ENCODE measurements around the gene COMT.
"Not testable (repeated sequence)": the region's sequence is repeated elsewhere in the genome, so short reads cannot be mapped to it uniquely, and the experiment has no call there.

COMT gene

DNA sequence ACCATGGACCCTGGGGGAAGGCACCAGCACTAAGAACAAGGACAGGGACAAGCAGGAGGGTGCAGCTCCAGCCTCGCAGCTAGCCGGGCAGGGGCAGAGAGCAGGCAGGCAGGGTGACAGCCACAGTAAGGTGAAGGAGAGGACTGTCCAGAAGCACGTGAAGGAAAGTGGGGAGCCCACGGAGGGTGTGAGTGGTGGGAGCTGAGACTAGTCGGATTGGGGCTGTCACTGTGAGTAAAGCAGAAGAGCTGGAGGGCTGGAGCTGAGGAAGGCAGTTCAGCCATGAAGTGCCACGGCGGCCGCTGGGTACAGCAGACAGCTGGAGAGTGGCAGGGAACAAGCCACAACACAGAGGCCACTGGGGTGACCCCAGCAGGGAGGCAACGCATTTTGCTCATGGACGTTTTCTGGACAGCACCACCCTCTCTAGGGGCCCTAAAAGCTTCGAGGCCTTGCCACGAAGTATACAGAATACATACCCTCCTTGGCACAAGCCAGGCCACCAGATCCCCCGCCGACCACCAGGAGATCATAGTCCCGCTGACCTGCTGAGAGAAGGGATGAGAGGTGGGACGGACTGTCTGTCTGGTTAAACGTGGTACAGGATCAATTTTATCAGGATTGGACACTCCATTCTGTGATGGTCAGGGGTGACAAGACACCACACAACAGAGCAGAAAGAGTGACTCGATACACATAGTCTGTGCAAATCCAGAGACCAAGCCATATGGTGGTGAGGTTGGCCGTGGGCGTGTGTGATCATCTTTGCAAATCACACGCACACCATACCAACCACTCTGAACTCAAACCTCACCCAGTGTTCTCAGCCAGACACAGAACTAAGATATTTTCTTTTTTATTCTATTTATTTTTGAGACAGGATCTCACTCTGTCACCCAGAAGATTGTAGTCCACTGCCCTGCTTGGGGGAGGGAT is 10.8 kb upstream of the COMT start:
- no peak for DNase-seq

DNA sequence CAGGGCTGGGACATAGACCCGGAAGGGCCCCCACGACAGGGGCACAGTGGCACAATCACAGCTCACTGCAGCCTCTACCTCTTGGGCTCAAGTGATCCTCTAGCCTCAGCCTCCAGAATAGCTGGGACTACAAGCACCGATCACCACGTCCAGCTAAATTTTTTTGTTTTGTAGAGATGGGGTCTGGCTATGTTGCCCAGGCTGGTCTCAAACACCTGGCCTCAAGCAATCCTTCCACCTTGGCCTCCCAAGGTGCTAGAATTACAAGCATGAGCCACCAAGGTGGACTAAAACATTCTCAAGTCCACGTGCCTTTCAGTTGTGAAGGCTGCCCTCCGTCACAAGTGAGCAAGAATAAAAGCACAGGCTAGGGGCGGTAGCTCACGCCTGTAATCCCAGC is 10.1 kb upstream of the COMT start:
- DNase-seq: no peak

GRCh38 chr22:19932367-19933206 is 9.0 kb upstream of the COMT start:
- no peak for DNase-seq

DNA sequence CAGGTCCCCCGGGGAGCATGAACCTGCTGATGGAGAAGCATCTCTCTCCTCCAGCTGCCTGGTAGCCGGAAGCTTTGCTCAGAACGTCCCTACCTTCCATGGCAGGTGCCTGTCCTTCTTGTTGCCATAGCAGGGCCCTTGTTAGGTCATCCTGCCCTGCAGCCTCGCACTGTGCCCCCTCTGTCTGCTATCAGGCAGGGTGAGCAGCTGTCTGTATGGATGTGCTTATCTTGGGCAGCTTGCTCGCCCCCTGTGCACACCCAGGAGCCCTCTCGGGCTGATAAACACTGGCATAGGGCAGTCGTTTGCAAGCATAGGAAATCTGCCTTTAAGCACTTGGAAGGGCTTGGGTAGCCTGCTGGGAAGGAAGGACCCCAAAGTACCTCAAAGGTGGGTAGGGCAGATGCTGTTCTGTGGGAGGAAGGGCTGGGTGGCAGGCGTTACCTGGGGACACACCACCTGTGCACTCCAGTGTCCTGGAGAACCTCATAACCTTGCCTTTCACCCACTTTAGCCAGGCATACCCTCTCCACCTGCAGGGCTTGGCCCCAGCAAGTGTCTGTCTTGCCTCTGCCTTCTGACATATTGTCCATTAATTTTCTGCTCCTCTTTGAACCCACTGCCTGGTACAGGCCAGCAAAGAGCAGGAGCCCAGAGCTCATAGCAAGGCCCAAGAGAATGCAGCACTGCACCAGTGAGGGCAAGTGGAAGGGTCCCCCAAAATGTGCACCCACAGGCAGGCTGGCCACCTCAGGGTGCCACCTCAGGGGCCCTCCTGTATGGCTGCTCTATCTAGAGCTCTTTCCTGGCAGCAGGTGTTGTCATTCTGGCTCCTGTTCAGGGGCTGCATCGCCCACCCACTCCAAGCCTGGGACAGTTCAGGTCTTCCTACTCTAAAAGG is 8.0 kb upstream of the COMT start:
- no peak for DNase-seq

GRCh38 chr22:19935123-19935718 is 6.4 kb upstream of the COMT start:
- not testable (repeated sequence) for DNase-seq

- DNase-seq: no peak
Observed at GRCh38 chr22:19936513-19936912, 5.1 kb upstream of the COMT start.

DNA sequence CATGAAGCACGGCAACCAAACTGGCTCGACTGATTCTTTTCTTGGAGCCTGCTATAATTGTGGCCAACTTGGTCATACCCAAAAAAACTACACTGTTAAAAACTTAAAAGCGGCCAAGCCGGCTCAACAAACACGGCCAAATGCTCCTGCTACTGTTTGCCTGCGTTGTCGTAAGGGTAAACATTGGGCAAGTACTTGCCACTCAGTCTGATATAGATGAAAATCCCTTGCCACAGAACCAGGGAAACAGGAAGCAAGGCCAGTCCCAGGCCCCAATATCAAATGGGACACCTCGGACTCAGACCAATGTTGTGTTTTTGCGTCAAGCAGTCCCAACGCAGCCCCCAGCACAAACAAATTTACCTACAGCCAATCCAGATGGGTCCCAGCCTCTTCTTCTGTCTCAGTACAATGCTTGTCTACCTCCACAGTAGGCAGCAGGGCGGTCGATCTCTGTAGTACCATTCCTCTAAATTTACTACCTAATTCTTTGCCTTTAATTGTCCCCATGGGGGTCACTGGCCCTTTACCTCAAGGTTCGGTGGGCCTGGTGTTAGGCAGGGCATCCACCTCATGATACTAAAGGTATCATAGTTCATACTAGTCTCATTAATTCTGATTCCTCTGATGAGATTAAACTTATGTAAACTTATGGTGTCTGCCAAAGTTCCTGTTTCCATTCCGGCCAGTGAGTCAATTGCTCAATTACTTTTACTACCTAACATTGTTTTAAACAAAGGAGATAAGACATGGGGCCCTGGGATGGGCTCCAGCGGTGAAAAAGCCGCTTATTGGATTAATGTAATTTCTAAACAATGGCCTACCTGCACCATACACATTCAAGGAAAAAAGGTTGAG is 3.7 kb upstream of the COMT start:
- no peak for DNase-seq

DNA sequence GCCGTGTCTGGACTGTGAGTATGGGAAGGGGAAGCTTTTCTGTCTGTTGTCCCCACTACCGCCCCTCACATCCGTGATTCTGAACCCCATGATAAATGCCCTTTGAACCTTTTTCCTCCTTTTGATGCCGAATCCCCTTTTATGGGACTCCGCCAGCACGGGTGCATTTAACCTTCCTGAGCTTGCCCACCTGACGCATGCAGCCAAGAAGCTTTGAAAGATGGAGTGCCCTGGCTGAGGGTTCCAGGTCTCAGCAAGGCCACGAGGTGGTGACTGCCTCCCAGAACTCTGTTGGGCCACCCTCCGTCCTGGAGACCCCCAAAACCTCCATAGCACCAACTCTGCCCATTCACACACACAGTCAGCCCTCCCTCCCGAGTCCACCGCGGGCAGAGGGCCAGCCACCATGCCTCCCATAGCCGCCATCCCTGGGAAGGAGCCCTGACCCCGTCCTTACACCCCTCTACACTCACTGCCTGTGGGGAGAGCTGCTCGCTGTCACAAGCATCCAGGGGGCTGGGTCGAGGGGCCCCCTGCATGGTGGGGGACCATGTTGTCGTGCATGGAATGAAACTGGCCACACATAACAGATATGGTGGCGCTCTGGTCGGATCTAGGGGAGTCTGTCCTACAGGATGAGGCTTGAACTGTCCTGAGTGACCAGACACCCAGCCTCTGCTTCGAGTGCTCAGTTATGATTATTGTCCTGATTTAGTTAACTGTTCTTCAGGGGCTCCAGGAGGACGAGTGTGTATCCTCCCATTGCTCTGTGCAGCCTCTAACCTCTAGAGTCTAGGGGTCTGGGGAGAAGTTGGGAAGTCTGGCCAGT is 822 bp upstream of the COMT start:
- no peak for DNase-seq

DNA sequence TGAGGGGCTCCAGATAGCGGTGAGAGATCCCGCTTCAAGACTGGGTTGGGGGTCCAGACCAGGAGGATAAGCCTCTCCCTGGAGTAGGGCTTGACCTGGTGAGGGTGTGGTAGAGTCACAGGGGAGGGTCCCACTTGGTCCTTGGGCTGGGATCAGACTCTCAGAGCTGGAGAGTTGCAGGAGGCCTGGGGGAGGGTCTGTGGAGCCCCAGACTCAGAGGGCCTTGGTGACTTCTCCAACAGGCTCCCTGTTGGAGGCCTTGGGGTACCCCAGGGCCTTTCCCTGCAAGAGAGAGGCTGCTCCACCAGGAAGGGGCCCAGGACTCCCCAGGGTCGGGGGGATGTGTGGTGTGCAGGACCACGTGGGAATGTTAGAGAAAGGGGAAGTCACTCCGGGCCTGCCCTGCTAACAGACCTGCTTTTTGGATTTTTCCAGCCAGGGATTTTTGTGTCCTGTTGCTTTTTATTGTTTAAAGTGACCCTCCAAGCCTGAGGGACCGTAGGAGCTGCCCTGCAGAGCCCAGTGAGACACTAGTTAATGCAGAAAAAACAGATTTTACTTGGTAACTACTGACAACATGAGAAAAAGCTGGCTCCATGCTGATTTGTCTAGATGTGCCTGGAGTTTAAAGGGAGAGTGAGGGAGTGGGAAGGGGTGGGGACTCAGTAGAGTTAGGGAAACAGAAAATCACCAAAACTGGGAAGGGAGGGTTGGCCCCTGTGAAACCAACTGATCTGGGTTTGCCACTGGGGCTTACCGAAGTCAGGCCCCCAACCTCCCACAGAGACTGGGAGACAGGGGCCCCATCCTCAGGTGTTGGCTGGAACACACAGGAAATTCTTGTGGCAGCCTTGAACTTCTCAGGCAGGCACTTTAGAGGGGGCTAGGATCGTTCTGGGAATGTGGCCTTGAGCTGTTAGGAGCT is 847 bp downstream of the COMT start:
- DNase-seq: peak; percentile 61

GRCh38 chr22:19943082-19944026 is 1.8 kb downstream of the COMT start:
- peak; percentile 49 for DNase-seq

GRCh38 chr22:19948057-19948760 is 6.6 kb downstream of the COMT start:
- peak; percentile 1 for DNase-seq

- peak; percentile 71 for DNase-seq
Observed at GRCh38 chr22:19951346-19951745, 9.8 kb downstream of the COMT start.

DNA sequence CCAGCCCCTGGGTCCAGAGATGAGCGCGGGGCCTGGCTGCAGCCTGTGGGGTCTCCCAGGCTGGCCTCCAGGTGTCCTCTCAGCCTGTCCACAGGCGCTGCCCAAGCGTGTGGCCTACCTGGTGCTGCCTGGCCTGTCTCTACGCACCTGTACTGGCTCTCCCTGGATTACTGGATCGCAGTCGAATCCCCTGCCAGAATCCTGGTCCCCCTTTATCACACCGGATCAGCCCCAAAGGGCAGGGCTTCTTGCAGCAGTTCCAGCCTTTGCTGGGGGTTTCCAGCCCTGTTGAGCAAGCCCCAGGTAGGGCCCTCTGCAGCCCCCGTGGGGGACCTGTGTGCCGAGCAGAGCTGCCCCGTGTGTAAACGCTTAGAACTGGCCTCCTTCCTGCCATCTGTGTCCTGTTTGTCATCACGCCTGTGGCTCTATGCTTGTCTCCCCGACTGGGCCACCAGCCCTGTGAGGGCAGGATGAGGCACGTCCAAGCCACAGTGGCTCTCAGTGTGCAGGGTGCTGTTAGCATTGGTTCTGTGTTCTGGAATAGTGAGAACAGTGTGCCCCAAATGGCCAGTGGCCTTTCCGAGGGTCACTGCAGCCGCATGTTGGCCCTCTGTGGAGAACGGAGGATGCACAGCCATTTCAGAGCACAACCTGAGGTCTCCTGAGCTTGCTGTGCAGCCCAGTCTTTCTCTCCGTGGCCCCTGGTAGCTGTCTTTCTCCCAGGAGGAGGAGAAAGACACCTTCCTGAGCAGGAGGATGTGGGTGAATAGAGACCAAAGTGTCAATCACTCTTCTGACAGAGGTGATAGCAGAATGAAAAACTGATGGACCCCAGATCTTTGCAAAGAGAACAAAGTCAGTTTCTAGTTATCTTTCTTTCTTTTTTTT is 13.9 kb downstream of the COMT start:
- no peak for DNase-seq

DNA sequence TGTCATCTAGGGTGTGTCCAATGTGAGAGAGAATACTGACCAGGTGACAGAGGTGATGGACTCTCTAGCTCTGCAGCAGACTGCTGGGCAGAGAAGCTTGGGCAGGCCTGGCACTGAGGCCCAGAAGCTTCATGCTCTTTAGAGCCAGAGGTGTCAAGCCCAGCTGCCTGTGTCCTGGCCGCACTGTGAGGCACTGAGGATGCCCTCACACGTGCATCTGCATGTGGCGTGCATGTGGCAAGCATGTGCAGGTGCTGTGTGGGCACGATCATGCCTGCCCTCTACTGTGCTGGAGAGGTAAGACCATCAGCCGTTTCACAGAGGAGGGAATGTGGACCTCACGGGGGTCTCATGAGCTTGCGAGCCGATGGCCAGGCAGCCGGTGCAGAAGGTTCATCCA is 15.9 kb downstream of the COMT start:
- no peak for DNase-seq

DNA sequence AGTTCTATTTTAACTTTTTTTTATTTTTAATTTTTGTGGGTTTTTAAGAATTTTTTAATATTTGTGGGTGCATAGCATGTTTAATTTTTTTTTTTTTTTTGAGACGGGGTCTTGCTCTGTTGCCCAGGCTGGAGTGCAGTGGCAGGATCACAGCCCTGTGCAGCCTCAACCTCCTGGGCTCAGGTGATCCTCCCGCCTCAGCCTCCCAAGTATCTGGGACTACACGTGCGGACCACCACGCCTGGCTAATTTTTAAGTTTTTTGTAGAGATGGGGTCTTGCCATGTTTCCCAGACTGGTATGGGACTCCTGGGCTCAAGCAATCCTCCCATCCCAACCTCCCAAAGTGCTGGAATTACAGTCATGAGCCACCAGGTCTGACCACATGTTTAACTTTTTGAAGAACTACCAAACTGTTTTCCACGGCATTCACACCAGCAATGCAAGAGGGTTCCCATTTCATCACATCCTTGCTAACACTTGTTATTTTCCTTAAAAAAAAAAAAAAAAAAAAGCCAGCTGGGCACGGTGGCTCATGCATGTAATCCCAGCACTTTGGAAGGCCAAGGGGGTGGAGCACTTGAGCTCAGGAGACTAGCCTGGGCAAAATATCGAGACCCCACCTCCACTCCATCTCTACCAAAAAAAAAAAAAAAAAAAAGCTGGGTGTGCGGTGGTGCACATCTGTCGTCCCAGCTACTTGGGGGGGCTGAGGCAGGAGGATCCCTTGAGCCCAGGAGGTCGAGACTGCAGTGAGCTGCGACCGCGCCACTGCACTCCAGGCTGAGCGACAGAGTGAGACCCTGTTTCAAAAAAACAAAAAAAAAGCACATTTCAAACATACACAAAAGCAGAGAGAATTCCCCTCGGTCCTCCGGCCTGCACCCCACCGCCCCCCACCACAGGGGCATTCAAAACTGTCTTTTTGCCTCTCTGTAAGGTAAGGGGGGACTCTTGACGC is 16.8 kb downstream of the COMT start:
- no peak for DNase-seq
